Measurements from ENCODE around the gene ZNF526. TPM values are rescaled to one million over a fixed set of nuclear protein-coding genes. Genes with fewer than 3 reads are reported as not detected.

The ZNF526 gene
- total and polyA plus RNA-seq, 9 of the 15 experiments (the other 6 are each of a cell fraction or from before 2014, with no cell fraction given), result 1.3 to 17.9 (median 6.2) TPM

- no peak for TF ChIP-seq RNF219 (CRISPR knock-in tag; IDR thresholded peaks at IDR 0.05)
- TF ChIP-seq BCL6 (CRISPR knock-in tag; IDR thresholded peaks at IDR 0.05), result no peak
- TF ChIP-seq ZFX (CRISPR knock-in tag; IDR thresholded peaks at IDR 0.05), result peak; percentile 39
- TF ChIP-seq USF1 (CRISPR knock-in tag; IDR thresholded peaks at IDR 0.05), result no peak
- TF ChIP-seq ZNF551 (CRISPR knock-in tag; IDR thresholded peaks at IDR 0.05), result no peak
- TF ChIP-seq BCOR (IDR thresholded peaks at IDR 0.05), result 0 out of 2 replicates have a peak, but pooled peaks have one; percentile 8
- no peak for TF ChIP-seq DEAF1 (CRISPR knock-in tag; IDR thresholded peaks at IDR 0.05)
- TF ChIP-seq HSF4 (CRISPR knock-in tag; IDR thresholded peaks at IDR 0.05; ENCODE audit: borderline replicate concordance), result no peak
- TF ChIP-seq CUX1 (CRISPR knock-in tag; IDR thresholded peaks at IDR 0.05), result no peak
- TF ChIP-seq ZNF740 (CRISPR knock-in tag; IDR thresholded peaks at IDR 0.05), result no peak
- TF ChIP-seq ZNF740 (tag; IDR thresholded peaks at IDR 0.05), result no peak
- peak; percentile 98 for TF ChIP-seq BHLHE40 (IDR thresholded peaks at IDR 0.05; ENCODE audit: low read length)
- TF ChIP-seq ELF4 (CRISPR knock-in tag; IDR thresholded peaks at IDR 0.05), result no peak
- TF ChIP-seq PRMT5 (CRISPR knock-in tag; IDR thresholded peaks at IDR 0.05), result no peak
Measured at GRCh38 chr19:42229855-42230351, 9.8 kb downstream of the ZNF526 start (continued).

All from K562 (cell line).